ENCODE measurements around the gene CIC.
A peak's percentile ranks its signal among the peaks of the same experiment; 100 is the strongest.

CIC gene

GRCh38 chr19:42281827-42282762 is 13.0 kb downstream of the CIC start:
- no peaks in the 10 kb centered on the region for H3K9me3 ChIP-seq (replicated peaks; ENCODE audit: low read length)
- peak overlapping the region; percentile 89 for H3K4me3 ChIP-seq (ENCODE audit: low read length)
- peaks cover 68% of the 10 kb centered on the region for H3K4me1 ChIP-seq (ENCODE audit: control insufficient read depth, insufficient read depth, low read length)
- peak overlapping the region; percentile 98 for H3K4me2 ChIP-seq (ENCODE audit: low read length)
- peak overlapping the region; percentile 77 for H3K9ac ChIP-seq (ENCODE audit: low read depth, low read length)
- H3K36me3 ChIP-seq (ENCODE audit: insufficient read depth, low read length) = peaks cover 5% of the 10 kb centered on the region
- H3K27me3 ChIP-seq (ENCODE audit: control insufficient read depth, insufficient read depth, low read length) = no peaks in the 10 kb centered on the region

GRCh38 chr19:42282819-42283187 is 13.8 kb downstream of the CIC start:
- Histone ChIP-seq H3K9ac (ENCODE audit: low read depth, low read length) (no peak overlapping the region), H3K27me3 (ENCODE audit: control insufficient read depth, insufficient read depth, low read length) (no peaks in the 10 kb centered on the region), H3K36me3 (ENCODE audit: insufficient read depth, low read length) (peaks cover 12% of the 10 kb centered on the region), H3K4me3 (ENCODE audit: low read length) (peak overlapping the region; percentile 68), H3K9me3 (replicated peaks; ENCODE audit: low read length) (no peaks in the 10 kb centered on the region), H3K4me2 (ENCODE audit: low read length) (peak overlapping the region; percentile 98), H3K4me1 (ENCODE audit: control insufficient read depth, insufficient read depth, low read length) (peaks cover 61% of the 10 kb centered on the region)

- Histone ChIP-seq H3K4me1 (ENCODE audit: control insufficient read depth, insufficient read depth, low read length) (peaks cover 54% of the 10 kb centered on the region), H3K4me3 (ENCODE audit: low read length) (peak overlapping the region; percentile 87), H3K36me3 (ENCODE audit: insufficient read depth, low read length) (peaks cover 17% of the 10 kb centered on the region), H3K9ac (ENCODE audit: low read depth, low read length) (peak overlapping the region; percentile 79), H3K9me3 (replicated peaks; ENCODE audit: low read length) (no peaks in the 10 kb centered on the region), H3K4me2 (ENCODE audit: low read length) (peak overlapping the region; percentile 98), H3K27me3 (ENCODE audit: control insufficient read depth, insufficient read depth, low read length) (no peaks in the 10 kb centered on the region)
These were observed 14.4 kb downstream of the CIC start for GRCh38 chr19:42283188-42284065.

GRCh38 chr19:42284066-42284501 is 15.0 kb downstream of the CIC start:
- Histone ChIP-seq H3K4me3 (ENCODE audit: low read length) (peak overlapping the region; percentile 87), H3K9ac (ENCODE audit: low read depth, low read length) (peak overlapping the region; percentile 79), H3K4me2 (ENCODE audit: low read length) (peak overlapping the region; percentile 98), H3K9me3 (replicated peaks; ENCODE audit: low read length) (no peaks in the 10 kb centered on the region), H3K36me3 (ENCODE audit: insufficient read depth, low read length) (peaks cover 24% of the 10 kb centered on the region), H3K27me3 (ENCODE audit: control insufficient read depth, insufficient read depth, low read length) (no peaks in the 10 kb centered on the region), H3K4me1 (ENCODE audit: control insufficient read depth, insufficient read depth, low read length) (peaks cover 48% of the 10 kb centered on the region)

GRCh38 chr19:42284591-42285341 is 15.7 kb downstream of the CIC start:
- Histone ChIP-seq H3K36me3 (ENCODE audit: insufficient read depth, low read length) (peaks cover 30% of the 10 kb centered on the region), H3K4me3 (ENCODE audit: low read length) (peak overlapping the region; percentile 87), H3K4me2 (ENCODE audit: low read length) (peak overlapping the region; percentile 98), H3K9me3 (replicated peaks; ENCODE audit: low read length) (no peaks in the 10 kb centered on the region), H3K27me3 (ENCODE audit: control insufficient read depth, insufficient read depth, low read length) (no peaks in the 10 kb centered on the region), H3K9ac (ENCODE audit: low read depth, low read length) (peak overlapping the region; percentile 75), H3K4me1 (ENCODE audit: control insufficient read depth, insufficient read depth, low read length) (peaks cover 41% of the 10 kb centered on the region)

GRCh38 chr19:42285541-42285941 is 16.5 kb downstream of the CIC start:
- Histone ChIP-seq H3K4me1 (ENCODE audit: control insufficient read depth, insufficient read depth, low read length) (peaks cover 41% of the 10 kb centered on the region), H3K9ac (ENCODE audit: low read depth, low read length) (peak overlapping the region; percentile 22), H3K27me3 (ENCODE audit: control insufficient read depth, insufficient read depth, low read length) (no peaks in the 10 kb centered on the region), H3K36me3 (ENCODE audit: insufficient read depth, low read length) (peaks cover 38% of the 10 kb centered on the region), H3K9me3 (replicated peaks; ENCODE audit: low read length) (no peaks in the 10 kb centered on the region), H3K4me3 (ENCODE audit: low read length) (peak overlapping the region; percentile 87), H3K4me2 (ENCODE audit: low read length) (peak overlapping the region; percentile 98)

GRCh38 chr19:42285988-42286348 is 16.9 kb downstream of the CIC start:
- H3K36me3 ChIP-seq (ENCODE audit: insufficient read depth, low read length) = peaks cover 42% of the 10 kb centered on the region
- no peaks in the 10 kb centered on the region for H3K9me3 ChIP-seq (replicated peaks; ENCODE audit: low read length)
- H3K4me1 ChIP-seq (ENCODE audit: control insufficient read depth, insufficient read depth, low read length) = peaks cover 41% of the 10 kb centered on the region
- peak overlapping the region; percentile 87 for H3K4me3 ChIP-seq (ENCODE audit: low read length)
- peak overlapping the region; percentile 98 for H3K4me2 ChIP-seq (ENCODE audit: low read length)
- H3K27me3 ChIP-seq (ENCODE audit: control insufficient read depth, insufficient read depth, low read length) = no peaks in the 10 kb centered on the region
- H3K9ac ChIP-seq (ENCODE audit: low read depth, low read length) = peak overlapping the region; percentile 22

GRCh38 chr19:42286349-42287016 is 17.4 kb downstream of the CIC start:
- Histone ChIP-seq H3K27me3 (ENCODE audit: control insufficient read depth, insufficient read depth, low read length) (no peaks in the 10 kb centered on the region), H3K4me2 (ENCODE audit: low read length) (peak overlapping the region; percentile 98), H3K4me3 (ENCODE audit: low read length) (no peak overlapping the region), H3K4me1 (ENCODE audit: control insufficient read depth, insufficient read depth, low read length) (peaks cover 36% of the 10 kb centered on the region), H3K9me3 (replicated peaks; ENCODE audit: low read length) (no peaks in the 10 kb centered on the region), H3K9ac (ENCODE audit: low read depth, low read length) (peak overlapping the region; percentile 22), H3K36me3 (ENCODE audit: insufficient read depth, low read length) (peaks cover 47% of the 10 kb centered on the region)

GRCh38 chr19:42287017-42287826 is 18.2 kb downstream of the CIC start:
- H3K4me3 ChIP-seq (ENCODE audit: low read length) = no peak overlapping the region
- H3K27me3 ChIP-seq (ENCODE audit: control insufficient read depth, insufficient read depth, low read length) = no peaks in the 10 kb centered on the region
- H3K4me1 ChIP-seq (ENCODE audit: control insufficient read depth, insufficient read depth, low read length) = peaks cover 29% of the 10 kb centered on the region
- no peaks in the 10 kb centered on the region for H3K9me3 ChIP-seq (replicated peaks; ENCODE audit: low read length)
- H3K9ac ChIP-seq (ENCODE audit: low read depth, low read length) = no peak overlapping the region
- no peak overlapping the region for H3K4me2 ChIP-seq (ENCODE audit: low read length)
- H3K36me3 ChIP-seq (ENCODE audit: insufficient read depth, low read length) = peaks cover 54% of the 10 kb centered on the region

GRCh38 chr19:42287827-42288107 is 18.7 kb downstream of the CIC start:
- H3K4me2 ChIP-seq (ENCODE audit: low read length) = no peak overlapping the region
- H3K27me3 ChIP-seq (ENCODE audit: control insufficient read depth, insufficient read depth, low read length) = no peaks in the 10 kb centered on the region
- H3K36me3 ChIP-seq (ENCODE audit: insufficient read depth, low read length) = peaks cover 60% of the 10 kb centered on the region
- H3K9ac ChIP-seq (ENCODE audit: low read depth, low read length) = no peak overlapping the region
- H3K9me3 ChIP-seq (replicated peaks; ENCODE audit: low read length) = no peaks in the 10 kb centered on the region
- no peak overlapping the region for H3K4me3 ChIP-seq (ENCODE audit: low read length)
- peaks cover 23% of the 10 kb centered on the region for H3K4me1 ChIP-seq (ENCODE audit: control insufficient read depth, insufficient read depth, low read length)

Data from skeletal muscle satellite cell (primary cell).